Endothelial cell of umbilical vein (primary cell): Measurements from ENCODE around the gene EIF2B2. TPM values are rescaled to one million over a fixed set of nuclear protein-coding genes. Genes with fewer than 3 reads are reported as not detected.

ENCODE experiments used
- BruUV-seq: library from RNA; stranded (reverse); fragments of 400-500 nt; replicated peaks from 2 replicates; lab custom pipeline; 2021; lab: Mats Ljungman, UMichigan
- CTCF ChIA-PET: fragments of 300-600, 350-600 bp; sonication (Branson Sonifier 250); formaldehyde crosslinking; loops from one replicate; lab custom pipeline; 2021; ENCODE audit warnings: antibody characterized with exemption, inconsistent platforms; lab: Charles Lee
- POLR2A ChIA-PET: fragments of 300-600, 350-600 bp; sonication (Branson Sonifier 250); formaldehyde crosslinking; loops from one replicate; lab custom pipeline; 2021; ENCODE audit warnings: antibody characterized with exemption, inconsistent platforms; lab: Charles Lee
- DNase-seq: peaks from one replicate; pipeline ENCODE4 v3.0.0-alpha.2; 2011; ENCODE audit warnings: low read depth, low spot score
- FAIRE-seq: peaks from 2 replicates; lab custom pipeline; 2011; peaks lifted over from hg19 to GRCh38; lab: Jason Lieb, UNC
- H2AFZ ChIP-seq: 2 replicates; pipeline ENCODE4 v1.6.0; 2012; ENCODE audit warnings: low read depth, low read length, control low read depth, inconsistent platforms
- H3K27ac ChIP-seq: 2 replicates; pipeline ENCODE4 v1.5.1; 2011; ENCODE audit warnings: low read depth, mild to moderate bottlenecking, control low read depth, low read length, moderate library complexity; ENCODE audit not compliant: insufficient read depth
- H3K27me3 ChIP-seq, 2 experiments: 2 replicates each; pipeline versions ENCODE4 v1.6.0 to v1.6.1; 2011; ENCODE audit warnings: low read length in 2 of 2, mixed read lengths in 1 of 2; ENCODE audit not compliant: control insufficient read depth in 2 of 2, insufficient read depth in 2 of 2
- H3K36me3 ChIP-seq, 2 experiments: 2 replicates in 1 of 2; 3 replicates in 1 of 2; pipeline ENCODE4 v1.5.1; 2011; ENCODE audit warnings: low read length in 2 of 2, mild to moderate bottlenecking in 1 of 2, moderate library complexity in 1 of 2; ENCODE audit not compliant: control insufficient read depth in 2 of 2, insufficient read depth in 2 of 2; ENCODE audit errors: extremely low read depth in 1 of 2
- H3K4me1 ChIP-seq: 3 replicates; pipeline ENCODE4 v1.5.1; 2011; ENCODE audit warnings: mild to moderate bottlenecking, low read length; ENCODE audit not compliant: control insufficient read depth, insufficient read depth; ENCODE audit errors: extremely low read depth
- H3K4me2 ChIP-seq: 2 replicates; pipeline ENCODE4 v1.6.1; 2011; ENCODE audit warnings: low read length, control low read depth, mixed read lengths; ENCODE audit not compliant: insufficient read depth
- H3K4me3 ChIP-seq, 3 experiments: fragments of 200-600 bp in 1 of 3; sonication (generic), shearing (Covaris generic) in 1 of 3; replicated peaks in 1 of 3; 2 replicates each; pipeline ENCODE4 v1.5.1; 2011 to 2016; ENCODE audit warnings: control low read depth in 3 of 3, low read length in 3 of 3, mild to moderate bottlenecking in 2 of 3, inconsistent platforms in 1 of 3, low read depth in 1 of 3, moderate library complexity in 1 of 3; ENCODE audit not compliant: insufficient read depth in 1 of 3
- H3K79me2 ChIP-seq: 2 replicates; pipeline ENCODE4 v1.6.0; 2012; ENCODE audit warnings: low read length, inconsistent platforms; ENCODE audit not compliant: control insufficient read depth, insufficient read depth
- H3K9ac ChIP-seq: replicated peaks from 2 replicates; pipeline ENCODE3; 2011; ENCODE audit warnings: low read length, control low read depth; ENCODE audit not compliant: insufficient read depth; ENCODE audit errors: extremely low read depth
- H3K9me1 ChIP-seq: replicated peaks from 3 replicates; pipeline ENCODE4 v1.6.0; 2011; ENCODE audit warnings: mild to moderate bottlenecking, low read length; ENCODE audit not compliant: control insufficient read depth, insufficient read depth; ENCODE audit errors: extremely low read depth
- H3K9me3 ChIP-seq: replicated peaks from 2 replicates; pipeline ENCODE4 v1.5.1; 2012; ENCODE audit warnings: low read length, inconsistent platforms; ENCODE audit not compliant: control insufficient read depth, insufficient read depth
- H4K20me1 ChIP-seq: replicated peaks from 2 replicates; pipeline ENCODE3; 2011; ENCODE audit warnings: mild to moderate bottlenecking, low read length; ENCODE audit not compliant: control insufficient read depth, insufficient read depth; ENCODE audit errors: extremely low read depth
- CTCF ChIP-seq, 2 donors: IDR thresholded peaks; 1 replicate in 1 of 2; 2 replicates in 1 of 2; pipeline ENCODE4 v1.5.1; 2011; ENCODE audit warnings: low read length in 2 of 2, mild to moderate bottlenecking in 2 of 2, moderate library complexity in 2 of 2, control low read depth in 1 of 2, inconsistent platforms in 1 of 2, low read depth in 1 of 2; ENCODE audit not compliant: insufficient read depth in 1 of 2; ENCODE audit errors: extremely low read depth in 1 of 2
- EZH2 ChIP-seq: IDR thresholded peaks from 2 replicates; pipeline ENCODE4 v1.6.1; 2012; ENCODE audit warnings: borderline replicate concordance, low read depth, mild to moderate bottlenecking, moderate library complexity, low read length, inconsistent platforms; ENCODE audit not compliant: severe bottlenecking
- FOS ChIP-seq: IDR thresholded peaks from 2 replicates; pipeline ENCODE4 v1.6.1; 2011; ENCODE audit warnings: mild to moderate bottlenecking, low read length, moderate library complexity, borderline replicate concordance; ENCODE audit not compliant: insufficient read depth
- GATA2 ChIP-seq: IDR thresholded peaks from 2 replicates; pipeline ENCODE4 v1.7.0; 2011; ENCODE audit warnings: low read depth, mild to moderate bottlenecking, moderate library complexity, mixed read lengths, low read length; ENCODE audit not compliant: insufficient read length, insufficient read depth
- JUN ChIP-seq: IDR thresholded peaks from 2 replicates; pipeline ENCODE4 v1.6.1; 2011; ENCODE audit warnings: borderline replicate concordance, low read depth; ENCODE audit not compliant: insufficient read length, insufficient read depth
- MAX ChIP-seq: IDR thresholded peaks from 2 replicates; pipeline ENCODE4 v1.6.1; 2011; ENCODE audit not compliant: insufficient read depth, insufficient read length
- MYC ChIP-seq: IDR thresholded peaks from one replicate; pipeline ENCODE4 v1.6.1; 2011; ENCODE audit warnings: mild to moderate bottlenecking, low read depth, low read length
- POLR2A ChIP-seq: IDR thresholded peaks from 2 replicates; pipeline ENCODE4 v1.6.1; 2012; ENCODE audit warnings: low read depth, mild to moderate bottlenecking, control low read depth, low read length
- POLR2AphosphoS5 ChIP-seq: IDR thresholded peaks from 2 replicates; pipeline ENCODE4 v1.6.1; 2012; ENCODE audit warnings: low read depth, mild to moderate bottlenecking, control low read depth, low read length, moderate library complexity; ENCODE audit not compliant: insufficient read depth
- dilution Hi-C: fragments of 300-500 bp; cut with MboI; formaldehyde crosslinking; loops from one replicate; pipeline ENCODE4 v1.15.0; 2019; ENCODE audit warnings: low sequenced_read_pairs; ENCODE audit not compliant: extremely low pct_ligation_motif_present
- intact Hi-C: fragments of 100-400 bp; cut with micrococcal nuclease; formaldehyde crosslinking; loops from one replicate; pipeline ENCODE4 v1.10.0; 2022
- polyA plus RNA-seq, 4 experiments: library from polyadenylated mRNA; depleted of rRNA in 3 of 4; stranded (reverse) in 3 of 4; unstranded in 1 of 4; fragments of >200 nt; gene quantifications; 2 replicates each; pipeline versions ENCODE4 v1.2.1 to v1.2.3, GENCODE V29; 2011 to 2012; ENCODE audit warnings: missing spikeins in 1 of 4
- total RNA-seq: library from RNA; stranded (reverse); gene quantifications from 2 replicates; pipeline ENCODE4 v1.2.3, GENCODE V29; 2021

The EIF2B2 gene
- total and polyA plus RNA-seq, 2 donors (not counting 3 experiments of a cell fraction or from before 2014, with no cell fraction given) = 97.0 to 143 TPM

- POLR2A ChIA-PET = no interaction called here
- TF ChIP-seq EZH2 = no peak
- no peak for TF ChIP-seq GATA2
- TF ChIP-seq FOS = no peak
- no peak for TF ChIP-seq CTCF (IDR thresholded peaks at IDR 0.05; ENCODE audit: extremely low read depth in 1 of 2, insufficient read depth in 1 of 2, low read depth in 1 of 2, low read length in 2 of 2)
- no peak for TF ChIP-seq MYC
- H3K4me2 ChIP-seq = no peak overlapping the region
- FAIRE-seq (no peak), DNase-seq (no peak)
- H3K27ac ChIP-seq = no peak overlapping the region
- no peak overlapping the region for H3K9ac ChIP-seq
- H3K27me3 ChIP-seq = no peaks in the 10 kb centered on the region
- dilution Hi-C loops (no loop called here), intact Hi-C loops (no loop called here)
- no TSS peak for BruUV-seq
- H3K4me3 ChIP-seq = no peak overlapping the region
- CTCF ChIA-PET = interaction anchor here (0.8 to 1.4 kb wide), 3 partner anchors 19 to 99 kb away, joined by 3 read pairs; no protein-coding TSS in a partner anchor
- no peaks in the 10 kb centered on the region for H4K20me1 ChIP-seq
- H3K79me2 ChIP-seq = no peaks in the 10 kb centered on the region
- H3K9me3 ChIP-seq = no peaks in the 10 kb centered on the region
- no peaks in the 10 kb centered on the region for H3K36me3 ChIP-seq
- no peak overlapping the region for H2AFZ ChIP-seq
- no peaks in the 10 kb centered on the region for H3K9me1 ChIP-seq
- H3K4me1 ChIP-seq = peaks cover 29% of the 10 kb centered on the region
Measured at GRCh38 chr14:74962046-74962445, 40.7 kb upstream of the EIF2B2 start.

GRCh38 chr14:74962493-74962892 is 40.2 kb upstream of the EIF2B2 start:
- Histone ChIP-seq H3K9ac (no peak overlapping the region), H3K27me3 (no peaks in the 10 kb centered on the region), H3K27ac (no peak overlapping the region), H4K20me1 (no peaks in the 10 kb centered on the region), H3K9me1 (no peaks in the 10 kb centered on the region), H2AFZ (no peak overlapping the region), H3K36me3 (no peaks in the 10 kb centered on the region), H3K4me1 (peaks cover 29% of the 10 kb centered on the region), H3K9me3 (no peaks in the 10 kb centered on the region), H3K4me2 (no peak overlapping the region), H3K4me3 (no peak overlapping the region), H3K79me2 (no peaks in the 10 kb centered on the region)
- DNase-seq (no peak), FAIRE-seq (no peak)
- dilution Hi-C loops (no loop called here), intact Hi-C loops (no loop called here)
- BruUV-seq = no TSS peak
- TF ChIP-seq POLR2A (no peak), MAX (no peak), POLR2AphosphoS5 (no peak), CTCF (IDR thresholded peaks at IDR 0.05; ENCODE audit: extremely low read depth in 1 of 2, insufficient read depth in 1 of 2, low read depth in 1 of 2, low read length in 2 of 2) (no peak), GATA2 (no peak), MYC (no peak), JUN (no peak), EZH2 (no peak), FOS (no peak)
- CTCF ChIA-PET = interaction anchor here (1.0 to 1.4 kb wide), 2 partner anchors 19 to 60 kb away, joined by 3 read pairs; no protein-coding TSS in a partner anchor
- POLR2A ChIA-PET = no interaction called here
